Measurements from ENCODE around the gene NUMA1.

Gene NUMA1

GRCh38 chr11:72098741-72099140, 18.4 kb upstream of the NUMA1 start:
- no peak for TF ChIP-seq FOXK2 (IDR thresholded peaks at IDR 0.05)
- TF ChIP-seq ELF4 (IDR thresholded peaks at IDR 0.05) = no peak
- no peak for TF ChIP-seq HDGF (IDR thresholded peaks at IDR 0.05; ENCODE audit: borderline replicate concordance)
- TF ChIP-seq SP1 (IDR thresholded peaks at IDR 0.05) = no peak
- TF ChIP-seq ZNF384 (IDR thresholded peaks at IDR 0.05) = no peak
- no peak for TF ChIP-seq BHLHE40 (IDR thresholded peaks at IDR 0.05; ENCODE audit: borderline replicate concordance)
- TF ChIP-seq TARDBP (IDR thresholded peaks at IDR 0.05) = no peak
- ChIA-PET CTCF (no interaction called here), POLR2A (no interaction called here)
- DNase-seq (ENCODE audit: extremely low spot score) = no peak

- peak; percentile 73 for DNase-seq (ENCODE audit: extremely low spot score)
- POLR2A ChIA-PET = interaction anchor here (1.2 to 1.5 kb wide), 3 partner anchors 17 to 66 kb away, joined by 3 to 11 read pairs (median 5); partner anchors contain the start of gene ANAPC15
- TF ChIP-seq PKNOX1 (IDR thresholded peaks at IDR 0.05) = no peak
- TF ChIP-seq FOXA1 (IDR thresholded peaks at IDR 0.05) = no peak
- no peak for TF ChIP-seq LEF1 (IDR thresholded peaks at IDR 0.05; ENCODE audit: borderline replicate concordance)
- no peak for TF ChIP-seq TARDBP (IDR thresholded peaks at IDR 0.05)
- TF ChIP-seq SP1 (IDR thresholded peaks at IDR 0.05) = no peak
- no peak for TF ChIP-seq ELF4 (IDR thresholded peaks at IDR 0.05)
- TF ChIP-seq FOXK2 (IDR thresholded peaks at IDR 0.05) = no peak
- TF ChIP-seq CTBP1 (IDR thresholded peaks at IDR 0.05; ENCODE audit: borderline replicate concordance) = no peak
- TF ChIP-seq L3MBTL2 (conservative IDR thresholded peaks at IDR 0.05) = no peak
- TF ChIP-seq FOXM1 (IDR thresholded peaks at IDR 0.05; ENCODE audit: borderline replicate concordance) = no peak
- no peak for TF ChIP-seq ARNT (IDR thresholded peaks at IDR 0.05)
- TF ChIP-seq ZNF384 (IDR thresholded peaks at IDR 0.05) = no peak
- no peak for TF ChIP-seq BHLHE40 (IDR thresholded peaks at IDR 0.05; ENCODE audit: borderline replicate concordance)
- TF ChIP-seq NFRKB (IDR thresholded peaks at IDR 0.05) = no peak
- no peak for TF ChIP-seq HDGF (IDR thresholded peaks at IDR 0.05; ENCODE audit: borderline replicate concordance)
- no peak for TF ChIP-seq SUZ12 (IDR thresholded peaks at IDR 0.05)
- CTCF ChIA-PET = interaction anchor here (0.6 to 4.0 kb wide), 10 partner anchors 9 to 82 kb away, joined by 3 to 38 read pairs (median 4); no protein-coding TSS in a partner anchor
Measured at GRCh38 chr11:72091292-72091691, 10.9 kb upstream of the NUMA1 start.

- no peak for DNase-seq (ENCODE audit: extremely low spot score)
- CTCF ChIA-PET = interaction anchor here (0.6 to 5.7 kb wide), 2 partner anchors 63 to 64 kb away, joined by 4 to 31 read pairs; no protein-coding TSS in a partner anchor
- no peak for TF ChIP-seq SP1 (IDR thresholded peaks at IDR 0.05)
- TF ChIP-seq HDGF (IDR thresholded peaks at IDR 0.05; ENCODE audit: borderline replicate concordance) = no peak
- TF ChIP-seq PKNOX1 (IDR thresholded peaks at IDR 0.05) = no peak
- TF ChIP-seq LEF1 (IDR thresholded peaks at IDR 0.05; ENCODE audit: borderline replicate concordance) = no peak
- no peak for TF ChIP-seq L3MBTL2 (conservative IDR thresholded peaks at IDR 0.05)
- TF ChIP-seq NFRKB (IDR thresholded peaks at IDR 0.05) = no peak
- TF ChIP-seq FOXK2 (IDR thresholded peaks at IDR 0.05) = no peak
- no peak for TF ChIP-seq TARDBP (IDR thresholded peaks at IDR 0.05)
- TF ChIP-seq ARNT (IDR thresholded peaks at IDR 0.05) = no peak
- no peak for TF ChIP-seq FOXA1 (IDR thresholded peaks at IDR 0.05)
- TF ChIP-seq ELF4 (IDR thresholded peaks at IDR 0.05) = no peak
- no peak for TF ChIP-seq BHLHE40 (IDR thresholded peaks at IDR 0.05; ENCODE audit: borderline replicate concordance)
- no peak for TF ChIP-seq CTBP1 (IDR thresholded peaks at IDR 0.05; ENCODE audit: borderline replicate concordance)
- TF ChIP-seq FOXM1 (IDR thresholded peaks at IDR 0.05; ENCODE audit: borderline replicate concordance) = no peak
- no peak for TF ChIP-seq ZNF384 (IDR thresholded peaks at IDR 0.05)
- no peak for TF ChIP-seq SUZ12 (IDR thresholded peaks at IDR 0.05)
- POLR2A ChIA-PET = no interaction called here
Measured at GRCh38 chr11:72088076-72088808, 7.9 kb upstream of the NUMA1 start.

GRCh38 chr11:72085621-72086351, 5.4 kb upstream of the NUMA1 start:
- no peak for DNase-seq (ENCODE audit: extremely low spot score)
- CTCF ChIA-PET = interaction anchor here (5.7 kb wide), 1 partner anchor 61 kb away, joined by 31 read pairs; no protein-coding TSS in a partner anchor
- POLR2A ChIA-PET = interaction anchor here (1.1 to 1.2 kb wide), 2 partner anchors 11 to 27 kb away, joined by 3 read pairs; partner anchors contain the start of gene ANAPC15
- TF ChIP-seq FOXA1 (IDR thresholded peaks at IDR 0.05) = no peak
- no peak for TF ChIP-seq L3MBTL2 (conservative IDR thresholded peaks at IDR 0.05)
- TF ChIP-seq SP1 (IDR thresholded peaks at IDR 0.05) = no peak
- no peak for TF ChIP-seq TARDBP (IDR thresholded peaks at IDR 0.05)
- no peak for TF ChIP-seq PKNOX1 (IDR thresholded peaks at IDR 0.05)
- TF ChIP-seq ZNF384 (IDR thresholded peaks at IDR 0.05) = no peak
- TF ChIP-seq FOXM1 (IDR thresholded peaks at IDR 0.05; ENCODE audit: borderline replicate concordance) = no peak

GRCh38 chr11:72084965-72085364, 4.6 kb upstream of the NUMA1 start:
- no peak for DNase-seq (ENCODE audit: extremely low spot score)
- ChIA-PET POLR2A (interaction anchor here (1.1 to 1.2 kb wide), 2 partner anchors 10 to 28 kb away, joined by 3 read pairs; partner anchors contain the start of gene ANAPC15), CTCF (interaction anchor here (5.7 kb wide), 1 partner anchor 60 kb away, joined by 31 read pairs; no protein-coding TSS in a partner anchor)
- TF ChIP-seq BHLHE40 (IDR thresholded peaks at IDR 0.05; ENCODE audit: borderline replicate concordance) (no peak), NFRKB (IDR thresholded peaks at IDR 0.05) (no peak), TARDBP (IDR thresholded peaks at IDR 0.05) (no peak), FOXK2 (IDR thresholded peaks at IDR 0.05) (no peak), LEF1 (IDR thresholded peaks at IDR 0.05; ENCODE audit: borderline replicate concordance) (no peak), HDGF (IDR thresholded peaks at IDR 0.05; ENCODE audit: borderline replicate concordance) (no peak), SP1 (IDR thresholded peaks at IDR 0.05) (no peak), FOXM1 (IDR thresholded peaks at IDR 0.05; ENCODE audit: borderline replicate concordance) (no peak), L3MBTL2 (conservative IDR thresholded peaks at IDR 0.05) (no peak), ELF4 (IDR thresholded peaks at IDR 0.05) (no peak), ARNT (IDR thresholded peaks at IDR 0.05) (no peak), CTBP1 (IDR thresholded peaks at IDR 0.05; ENCODE audit: borderline replicate concordance) (no peak)

All from HEK293T (cell line).